SU-DHL-6 (cell line): ENCODE data around the gene KRTDAP.

Experiments used
- EZH2phosphoT487 ChIP-seq: fragments of 200-600 bp; sonication (generic), shearing (Covaris generic); conservative IDR thresholded peaks from 2 replicates; pipeline ENCODE4 v1.6.1; 2018; ENCODE audit warnings: mild to moderate bottlenecking, antibody characterized with exemption, low read length, moderate library complexity, mixed read lengths
- TF ChIP-seq, protein P1 (sequence below): fragments of 200-600 bp; sonication (generic); IDR thresholded peaks from one replicate; pipeline ENCODE4 v1.5.1; 2017; ENCODE audit warnings: antibody characterized with exemption, mild to moderate bottlenecking, low read length, moderate library complexity; ENCODE audit not compliant: insufficient read depth, poor library complexity, severe bottlenecking

DNA sequence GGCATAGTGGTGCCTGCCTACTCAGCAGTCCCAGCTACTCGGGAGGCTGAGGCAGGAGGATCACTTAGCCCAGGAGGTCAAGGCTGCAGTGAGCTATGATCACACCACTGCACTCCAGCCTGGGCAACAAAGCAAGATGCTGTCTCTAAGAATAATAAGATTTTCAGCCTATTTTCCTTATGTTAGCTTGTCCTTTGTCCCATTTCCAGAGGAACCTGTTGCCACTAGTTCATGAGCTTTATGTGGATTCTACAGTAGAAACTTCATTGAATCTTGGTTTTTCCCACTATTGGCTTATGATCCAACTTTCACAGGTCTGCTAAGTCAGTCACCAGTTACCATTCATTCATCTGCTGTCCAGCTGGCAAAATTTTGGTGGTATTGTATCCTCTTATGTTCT is 24.0 kb downstream of the KRTDAP start:
- TF ChIP-seq, protein P1, sequence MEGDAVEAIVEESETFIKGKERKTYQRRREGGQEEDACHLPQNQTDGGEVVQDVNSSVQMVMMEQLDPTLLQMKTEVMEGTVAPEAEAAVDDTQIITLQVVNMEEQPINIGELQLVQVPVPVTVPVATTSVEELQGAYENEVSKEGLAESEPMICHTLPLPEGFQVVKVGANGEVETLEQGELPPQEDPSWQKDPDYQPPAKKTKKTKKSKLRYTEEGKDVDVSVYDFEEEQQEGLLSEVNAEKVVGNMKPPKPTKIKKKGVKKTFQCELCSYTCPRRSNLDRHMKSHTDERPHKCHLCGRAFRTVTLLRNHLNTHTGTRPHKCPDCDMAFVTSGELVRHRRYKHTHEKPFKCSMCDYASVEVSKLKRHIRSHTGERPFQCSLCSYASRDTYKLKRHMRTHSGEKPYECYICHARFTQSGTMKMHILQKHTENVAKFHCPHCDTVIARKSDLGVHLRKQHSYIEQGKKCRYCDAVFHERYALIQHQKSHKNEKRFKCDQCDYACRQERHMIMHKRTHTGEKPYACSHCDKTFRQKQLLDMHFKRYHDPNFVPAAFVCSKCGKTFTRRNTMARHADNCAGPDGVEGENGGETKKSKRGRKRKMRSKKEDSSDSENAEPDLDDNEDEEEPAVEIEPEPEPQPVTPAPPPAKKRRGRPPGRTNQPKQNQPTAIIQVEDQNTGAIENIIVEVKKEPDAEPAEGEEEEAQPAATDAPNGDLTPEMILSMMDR = no peak
- no peak for TF ChIP-seq EZH2phosphoT487
